ENCODE results near the gene KRT16.
"Not testable (repeated sequence)": the region's sequence is repeated elsewhere in the genome, so short reads cannot be mapped to it uniquely, and the experiment has no call there.

KRT16 gene

GRCh38 chr17:41647940-41648410, 35.4 kb upstream of the KRT16 start:
- DNase-seq (ENCODE audit: low spot score), result peak; percentile 74

- no peak for DNase-seq (ENCODE audit: low spot score)
Observed at GRCh38 chr17:41647038-41647813, 34.7 kb upstream of the KRT16 start.

- no peak for DNase-seq (ENCODE audit: low spot score)
Observed at GRCh38 chr17:41642252-41643156, 29.9 kb upstream of the KRT16 start.

- DNase-seq (ENCODE audit: low spot score), result not testable (repeated sequence)
Observed at GRCh38 chr17:41640596-41640995, 28.0 kb upstream of the KRT16 start.

GRCh38 chr17:41639492-41640473, 27.2 kb upstream of the KRT16 start:
- DNase-seq (ENCODE audit: low spot score), result no peak

GRCh38 chr17:41638941-41639340, 26.4 kb upstream of the KRT16 start:
- DNase-seq (ENCODE audit: low spot score), result no peak

- no peak for DNase-seq (ENCODE audit: low spot score)
Observed at GRCh38 chr17:41638194-41638593, 25.6 kb upstream of the KRT16 start.

GRCh38 chr17:41636652-41637051, 24.1 kb upstream of the KRT16 start:
- no peak for DNase-seq (ENCODE audit: low spot score)

GRCh38 chr17:41635121-41636097, 22.8 kb upstream of the KRT16 start:
- DNase-seq (ENCODE audit: low spot score), result no peak

GRCh38 chr17:41634639-41635038, 22.1 kb upstream of the KRT16 start:
- DNase-seq (ENCODE audit: low spot score), result no peak

- no peak for DNase-seq (ENCODE audit: low spot score)
Observed at GRCh38 chr17:41633556-41634199, 21.1 kb upstream of the KRT16 start.

- DNase-seq (ENCODE audit: low spot score), result no peak
Observed at GRCh38 chr17:41632482-41633105, 20.0 kb upstream of the KRT16 start.

- DNase-seq (ENCODE audit: low spot score), result no peak
Observed at GRCh38 chr17:41631898-41632285, 19.3 kb upstream of the KRT16 start.

GRCh38 chr17:41631025-41631897, 18.7 kb upstream of the KRT16 start:
- no peak for DNase-seq (ENCODE audit: low spot score)

GRCh38 chr17:41629826-41630670, 17.5 kb upstream of the KRT16 start:
- DNase-seq (ENCODE audit: low spot score), result no peak

- DNase-seq (ENCODE audit: low spot score), result no peak
Observed at GRCh38 chr17:41629316-41629715, 16.7 kb upstream of the KRT16 start.

GRCh38 chr17:41628621-41629255, 16.2 kb upstream of the KRT16 start:
- not testable (repeated sequence) for DNase-seq (ENCODE audit: low spot score)
